AG04449 (cell line): ENCODE measurements around the gene AHI1.

ENCODE experiments used
- CTCF ChIA-PET: fragments of 350-600 bp; formaldehyde crosslinking; extraction: SDS; loops from one replicate; lab custom pipeline; 2021; ENCODE audit warnings: antibody characterized with exemption; lab: Yijun Ruan, JAX
- POLR2A ChIA-PET: fragments of 400-600, 350-600 bp; formaldehyde crosslinking; extraction: SDS; loops from one replicate; lab custom pipeline; 2020; ENCODE audit warnings: antibody characterized with exemption, inconsistent platforms; lab: Yijun Ruan, JAX
- DNase-seq: peaks from one replicate; pipeline ENCODE4 v3.0.0-alpha.2; 2010; ENCODE audit warnings: low read depth, low spot score
- H3K4me3 ChIP-seq: 2 replicates; pipeline ENCODE4 v1.5.1; 2011; ENCODE audit warnings: low read depth, mild to moderate bottlenecking, control low read depth, low read length
- TF ChIP-seq, protein P1 (sequence below): IDR thresholded peaks from one replicate; pipeline ENCODE4 v1.5.1; 2011; ENCODE audit warnings: mild to moderate bottlenecking, moderate library complexity, low read length, control low read depth, inconsistent platforms; ENCODE audit not compliant: insufficient read depth; ENCODE audit errors: missing control alignments

Gene AHI1

DNA sequence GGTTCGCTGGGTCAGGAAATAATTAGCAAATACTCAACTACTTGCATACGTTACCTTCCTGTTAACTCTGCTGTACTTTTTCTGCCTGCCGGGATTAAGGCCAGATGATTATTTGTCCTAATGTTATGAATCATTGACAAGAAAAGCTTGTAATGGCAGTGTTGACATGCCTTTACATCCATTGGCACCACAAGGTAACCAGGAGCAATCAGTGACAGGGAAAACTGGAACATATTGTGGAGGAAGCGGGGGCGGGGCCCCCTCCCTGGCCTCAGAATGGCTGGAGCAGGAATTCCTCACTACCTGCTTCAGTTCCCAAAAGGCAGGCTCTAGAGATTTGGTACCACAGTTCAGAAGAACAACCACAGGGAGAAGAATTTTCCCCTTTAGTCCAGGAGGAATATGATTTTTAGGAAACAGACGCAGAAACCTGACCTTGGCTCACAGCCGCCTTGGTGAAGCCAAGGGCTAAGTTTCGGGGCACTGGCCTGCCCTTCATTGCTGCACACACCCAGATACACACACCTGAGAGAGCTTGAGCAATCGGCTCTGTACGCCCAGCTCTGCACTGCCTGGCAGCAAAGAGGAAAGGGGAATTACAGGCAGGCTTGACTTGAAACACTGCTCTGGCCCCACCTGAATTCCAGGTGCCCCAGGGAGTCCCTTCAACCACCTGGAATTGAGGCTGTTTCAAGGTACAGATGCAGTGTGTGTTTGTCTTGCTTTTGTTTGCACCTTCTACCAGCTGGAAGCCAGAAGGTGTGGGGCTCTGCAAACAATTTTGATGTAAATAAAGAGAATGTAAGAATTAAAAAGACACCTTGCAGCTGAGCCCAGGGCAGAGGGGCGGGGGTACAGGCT lies 226.6 kb downstream of the AHI1 start:
- ChIA-PET CTCF (no interaction called here), POLR2A (no interaction called here)
- no peak overlapping the region for H3K4me3 ChIP-seq
- TF ChIP-seq, protein P1, sequence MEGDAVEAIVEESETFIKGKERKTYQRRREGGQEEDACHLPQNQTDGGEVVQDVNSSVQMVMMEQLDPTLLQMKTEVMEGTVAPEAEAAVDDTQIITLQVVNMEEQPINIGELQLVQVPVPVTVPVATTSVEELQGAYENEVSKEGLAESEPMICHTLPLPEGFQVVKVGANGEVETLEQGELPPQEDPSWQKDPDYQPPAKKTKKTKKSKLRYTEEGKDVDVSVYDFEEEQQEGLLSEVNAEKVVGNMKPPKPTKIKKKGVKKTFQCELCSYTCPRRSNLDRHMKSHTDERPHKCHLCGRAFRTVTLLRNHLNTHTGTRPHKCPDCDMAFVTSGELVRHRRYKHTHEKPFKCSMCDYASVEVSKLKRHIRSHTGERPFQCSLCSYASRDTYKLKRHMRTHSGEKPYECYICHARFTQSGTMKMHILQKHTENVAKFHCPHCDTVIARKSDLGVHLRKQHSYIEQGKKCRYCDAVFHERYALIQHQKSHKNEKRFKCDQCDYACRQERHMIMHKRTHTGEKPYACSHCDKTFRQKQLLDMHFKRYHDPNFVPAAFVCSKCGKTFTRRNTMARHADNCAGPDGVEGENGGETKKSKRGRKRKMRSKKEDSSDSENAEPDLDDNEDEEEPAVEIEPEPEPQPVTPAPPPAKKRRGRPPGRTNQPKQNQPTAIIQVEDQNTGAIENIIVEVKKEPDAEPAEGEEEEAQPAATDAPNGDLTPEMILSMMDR = no peak
- no peak for DNase-seq

- CTCF ChIA-PET = no interaction called here
- TF ChIP-seq, protein P1 = no peak
- POLR2A ChIA-PET = no interaction called here
- no peak overlapping the region for H3K4me3 ChIP-seq
- no peak for DNase-seq
Measured at GRCh38 chr6:135269481-135269891, 228.1 kb downstream of the AHI1 start.

DNA sequence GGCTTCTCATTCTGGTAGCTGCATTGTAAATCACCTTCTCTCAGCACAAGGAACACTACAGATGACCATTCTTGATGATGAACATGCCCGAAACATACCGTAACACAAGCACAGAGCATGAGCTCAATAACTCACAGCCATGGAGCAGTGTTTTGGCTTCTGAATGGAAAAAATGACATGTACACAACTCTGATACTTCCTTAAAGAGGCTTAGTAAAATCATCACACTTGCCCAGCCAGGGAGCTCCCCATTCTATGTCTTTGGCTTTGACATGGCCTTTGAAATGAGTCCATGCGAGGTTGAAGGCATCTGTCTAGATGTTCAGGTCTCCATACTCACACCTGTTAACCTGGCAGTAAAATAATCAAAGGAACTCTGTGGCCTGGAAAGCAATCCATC lies 228.8 kb downstream of the AHI1 start:
- CTCF ChIA-PET = interaction anchor here (0.6 kb wide), 1 partner anchor 11 kb away, joined by 3 read pairs; no protein-coding TSS in a partner anchor
- TF ChIP-seq, protein P1 = no peak
- no peak overlapping the region for H3K4me3 ChIP-seq
- no peak for DNase-seq
- POLR2A ChIA-PET = no interaction called here

- TF ChIP-seq, protein P1 = no peak
Measured at GRCh38 chr6:135268263-135268662, 229.3 kb downstream of the AHI1 start.

GRCh38 chr6:135267085-135267484 lies 230.5 kb downstream of the AHI1 start:
- CTCF ChIA-PET = no interaction called here
- TF ChIP-seq, protein P1 = no peak
- POLR2A ChIA-PET = no interaction called here
- no peak overlapping the region for H3K4me3 ChIP-seq
- no peak for DNase-seq

More at GRCh38 chr6:135268263-135268662, 229.3 kb downstream of the AHI1 start:
- ChIA-PET POLR2A (no interaction called here), CTCF (interaction anchor here (0.6 kb wide), 1 partner anchor 10 kb away, joined by 3 read pairs; no protein-coding TSS in a partner anchor)
- DNase-seq = no peak
- H3K4me3 ChIP-seq = no peak overlapping the region

- no peak overlapping the region for H3K4me3 ChIP-seq
- ChIA-PET POLR2A (no interaction called here), CTCF (no interaction called here)
- TF ChIP-seq, protein P1 = no peak
- DNase-seq = no peak
Measured at GRCh38 chr6:135266675-135267074, 230.9 kb downstream of the AHI1 start.
